Activated naive CD4-positive, alpha-beta T cell treated with anti-CD3 and anti-CD28 coated beads for 36 hours (primary cell): Measurements from ENCODE around the gene NEK7. TPM values are rescaled to one million over a fixed set of nuclear protein-coding genes. Genes with fewer than 3 reads are reported as not detected.
A peak's percentile ranks its signal among the peaks of the same experiment; 100 is the strongest.

Source experiments
- CTCF ChIA-PET: fragments of 350-600 bp; sonication (Branson Sonifier 250); formaldehyde crosslinking; loops from one replicate; lab custom pipeline; 2021; ENCODE audit warnings: antibody characterized with exemption; lab: Charles Lee
- DNase-seq: peaks from one replicate; pipeline ENCODE4 v3.0.0-alpha.2; 2020
- H3K27ac Mint-ChIP-seq: one replicate; pipeline ENCODE4 v1.8.0; 2021; ENCODE audit warnings: mild to moderate bottlenecking, mixed read lengths
- H3K27me3 Mint-ChIP-seq: one replicate; pipeline ENCODE4 v1.8.0; 2021; ENCODE audit warnings: low read depth, mixed read lengths
- H3K36me3 Mint-ChIP-seq: one replicate; pipeline ENCODE4 v1.8.0; 2021; ENCODE audit warnings: low read depth, mixed read lengths
- H3K4me1 Mint-ChIP-seq: one replicate; pipeline ENCODE4 v1.8.0; 2021; ENCODE audit warnings: low read depth, mixed read lengths
- H3K4me3 Mint-ChIP-seq: one replicate; pipeline ENCODE4 v1.8.0; 2021; ENCODE audit warnings: mild to moderate bottlenecking, moderate library complexity, mixed read lengths
- H3K9me3 Mint-ChIP-seq: one replicate; pipeline ENCODE4 v1.8.0; 2021; ENCODE audit warnings: mixed read lengths
- intact Hi-C: fragments of 100-400 bp; cut with micrococcal nuclease; formaldehyde crosslinking; loops from one replicate; pipeline ENCODE4 v1.15.1; 2023
- total RNA-seq, 2 experiments: library from RNA; stranded (reverse); gene quantifications; one replicate each; pipeline ENCODE4 v1.2.3, GENCODE V29; 2021

Gene NEK7
- total RNA-seq, 2 experiments from 2014 or later, result 45.6 to 49.7 TPM

DNA sequence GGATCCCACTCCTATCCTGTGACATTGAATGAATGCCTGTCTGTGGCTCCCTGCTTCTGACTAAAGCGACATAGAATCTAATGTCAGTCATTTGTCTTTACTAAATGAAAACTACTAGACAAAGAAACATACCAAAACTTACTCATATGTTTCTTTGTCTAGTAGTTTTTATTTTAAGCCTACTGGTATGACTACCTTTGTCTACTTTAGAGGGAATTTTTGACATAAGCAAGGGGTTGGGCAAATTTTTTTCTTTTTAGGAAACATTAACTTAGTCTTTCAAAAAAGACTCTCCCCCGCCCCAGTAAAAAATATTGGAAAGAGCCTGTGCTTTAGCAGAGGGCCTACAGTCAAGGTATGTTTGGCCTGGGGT lies 4.9 kb downstream of the NEK7 start:
- intact Hi-C loops, result no loop called here
- H3K36me3 Mint-ChIP-seq, result peaks cover 7% of the 10 kb centered on the region
- CTCF ChIA-PET, result interaction anchor here (0.9 kb wide), 1 partner anchor 11 kb away, joined by 5 read pairs; no protein-coding TSS in a partner anchor
- peaks cover 64% of the 10 kb centered on the region for H3K4me1 Mint-ChIP-seq
- no peaks in the 10 kb centered on the region for H3K9me3 Mint-ChIP-seq
- peak overlapping the region; percentile 91 for H3K27ac Mint-ChIP-seq
- DNase-seq, result no peak
- H3K4me3 Mint-ChIP-seq, result peak overlapping the region; percentile 53
- no peaks in the 10 kb centered on the region for H3K27me3 Mint-ChIP-seq

DNA sequence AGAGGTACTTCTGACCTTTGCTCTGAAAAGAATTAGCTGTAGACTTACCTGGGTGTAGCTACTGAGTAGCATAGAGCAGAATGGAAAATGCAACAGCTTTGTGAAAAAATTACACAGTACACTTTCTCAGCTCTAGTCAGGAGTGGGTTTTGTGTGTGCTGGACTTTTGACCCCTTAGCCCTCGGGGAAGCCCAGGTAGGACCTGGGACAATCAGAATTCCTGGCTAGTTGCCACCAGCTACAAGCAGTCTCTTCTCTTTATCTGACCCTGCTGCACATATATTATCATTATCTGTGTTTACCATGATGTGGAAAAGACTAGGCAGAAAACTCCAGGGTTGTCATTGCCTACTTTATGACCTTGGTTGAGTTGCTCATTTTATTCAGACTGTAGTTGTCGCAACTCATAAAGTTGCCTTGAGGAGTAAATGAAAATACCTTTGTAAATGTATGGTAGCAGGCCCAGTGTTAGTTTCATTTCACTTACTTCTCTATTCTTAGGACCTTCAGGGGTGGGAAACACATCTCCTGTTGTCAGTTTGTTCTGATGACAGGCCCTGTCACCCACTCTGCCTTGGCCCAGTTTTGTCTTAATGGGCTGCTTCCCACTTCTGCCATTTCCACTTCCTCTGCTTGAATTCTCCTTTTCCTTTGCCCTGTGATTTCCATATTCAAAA lies 5.4 kb downstream of the NEK7 start:
- H3K4me3 Mint-ChIP-seq, result peak overlapping the region; percentile 9
- peak overlapping the region; percentile 91 for H3K27ac Mint-ChIP-seq
- H3K4me1 Mint-ChIP-seq, result peaks cover 69% of the 10 kb centered on the region
- no peak for DNase-seq
- H3K36me3 Mint-ChIP-seq, result peaks cover 7% of the 10 kb centered on the region
- H3K27me3 Mint-ChIP-seq, result no peaks in the 10 kb centered on the region
- no peaks in the 10 kb centered on the region for H3K9me3 Mint-ChIP-seq
- intact Hi-C loops, result no loop called here
- CTCF ChIA-PET, result no interaction called here

DNA sequence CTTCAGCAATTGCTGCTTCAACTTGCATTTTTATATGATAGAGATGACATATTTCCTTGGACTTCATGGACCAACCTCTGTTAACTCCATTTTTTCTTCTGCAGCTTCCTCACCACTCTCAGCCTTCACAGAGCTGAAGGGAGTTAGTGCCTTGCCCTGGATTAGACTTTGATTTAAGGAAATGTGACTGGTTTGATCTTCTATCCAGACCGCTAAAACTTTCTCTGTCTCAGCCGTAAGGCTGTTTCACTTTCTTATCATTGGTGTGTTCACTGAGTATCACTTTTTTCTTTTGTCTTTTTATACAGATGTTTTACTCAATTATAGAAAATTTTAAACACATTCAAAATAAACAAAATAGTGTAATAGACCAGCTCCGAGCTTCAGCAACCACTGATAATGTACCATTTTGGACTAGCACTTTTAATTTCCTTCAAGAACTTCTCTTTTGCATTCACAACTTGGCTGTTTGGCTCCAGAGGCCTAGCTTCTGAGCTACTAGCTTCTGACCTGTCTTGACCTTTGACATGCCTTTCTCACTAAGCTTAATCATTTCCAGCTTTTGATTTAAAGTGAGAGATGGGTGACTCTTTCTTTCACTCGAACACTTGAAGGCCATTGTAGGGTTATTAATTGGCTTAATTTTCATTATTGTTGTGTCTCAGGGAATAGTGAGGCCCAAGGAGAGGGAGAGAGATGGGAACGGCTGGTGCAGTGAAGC lies 9.3 kb downstream of the NEK7 start:
- no peaks in the 10 kb centered on the region for H3K27me3 Mint-ChIP-seq
- DNase-seq, result no peak

DNA sequence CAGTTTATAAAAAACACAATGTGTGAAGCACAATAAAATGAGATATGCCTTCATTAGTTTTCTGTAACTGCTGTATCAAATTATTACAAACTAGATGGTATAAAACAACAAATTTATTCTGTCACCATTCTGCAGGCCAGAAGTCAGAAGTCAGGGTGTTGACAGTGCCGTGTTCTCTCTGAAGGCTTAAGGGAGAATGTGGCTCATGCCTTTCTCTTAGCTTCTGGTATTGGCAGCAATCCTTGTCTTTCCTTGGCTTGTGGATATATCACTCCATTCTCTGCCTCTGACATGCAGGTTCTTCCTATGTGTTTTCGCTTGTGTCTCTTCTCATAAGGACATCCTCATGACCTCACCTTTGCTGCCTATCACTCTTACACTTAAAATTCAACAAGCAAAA lies 10.1 kb downstream of the NEK7 start:
- H3K4me3 Mint-ChIP-seq, result peak overlapping the region; percentile 55
- intact Hi-C loops, result loop anchor here (1.0 to 5.0 kb wide), 10 partner anchors 8 to 1005 kb away; no protein-coding TSS in a partner anchor
- H3K9me3 Mint-ChIP-seq, result no peaks in the 10 kb centered on the region
- peaks cover 90% of the 10 kb centered on the region for H3K4me1 Mint-ChIP-seq
- H3K36me3 Mint-ChIP-seq, result peaks cover 2% of the 10 kb centered on the region
- no peaks in the 10 kb centered on the region for H3K27me3 Mint-ChIP-seq
- H3K27ac Mint-ChIP-seq, result peak overlapping the region; percentile 93
- no peak for DNase-seq
- CTCF ChIA-PET, result interaction anchor here (0.6 to 2.2 kb wide), 2 partner anchors 9 to 52 kb away, joined by 5 to 6 read pairs; no protein-coding TSS in a partner anchor

More for the DNA sequence above, 9.3 kb downstream of the NEK7 start:
- Mint-ChIP-seq H3K27ac (peak overlapping the region; percentile 93), H3K4me1 (peaks cover 91% of the 10 kb centered on the region), H3K36me3 (peaks cover 2% of the 10 kb centered on the region), H3K4me3 (peak overlapping the region; percentile 61), H3K9me3 (no peaks in the 10 kb centered on the region)
- intact Hi-C loops, result loop anchor here (2.0 to 5.0 kb wide), 6 partner anchors 15 to 1006 kb away; no protein-coding TSS in a partner anchor
- CTCF ChIA-PET, result interaction anchor here (0.6 to 0.9 kb wide), 4 partner anchors 21 to 267 kb away, joined by 3 to 5 read pairs (median 3); no protein-coding TSS in a partner anchor

DNA sequence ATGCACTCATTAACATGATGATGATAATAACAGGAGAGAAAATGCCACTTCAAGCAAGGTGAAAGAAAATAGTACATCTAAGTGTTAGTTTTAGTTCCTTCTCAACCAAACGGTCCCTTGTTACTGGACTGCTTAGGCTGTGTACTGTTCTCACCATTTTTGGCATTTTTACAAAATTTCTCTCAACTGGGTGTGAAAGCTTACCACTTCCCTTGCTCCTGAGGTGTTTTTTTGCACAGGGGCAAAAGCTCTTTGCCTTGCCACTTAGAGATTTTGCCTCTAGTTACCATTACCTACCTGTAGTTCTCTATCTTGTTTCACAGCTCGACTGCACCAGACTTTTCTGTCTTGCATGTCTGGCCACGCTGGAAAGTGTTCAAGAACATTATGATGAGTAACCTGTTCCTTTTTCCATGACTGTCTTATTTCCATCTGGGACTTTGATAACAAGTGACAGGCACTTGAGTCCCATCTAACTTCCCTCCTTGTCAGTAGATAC lies 10.7 kb downstream of the NEK7 start:
- Mint-ChIP-seq H3K27me3 (no peaks in the 10 kb centered on the region), H3K9me3 (no peaks in the 10 kb centered on the region), H3K4me3 (peak overlapping the region; percentile 55), H3K27ac (peak overlapping the region; percentile 93), H3K36me3 (peaks cover 2% of the 10 kb centered on the region), H3K4me1 (peaks cover 90% of the 10 kb centered on the region)
- peak; percentile 44 for DNase-seq
- CTCF ChIA-PET, result interaction anchor here (2.2 kb wide), 1 partner anchor 9 kb away, joined by 6 read pairs; no protein-coding TSS in a partner anchor
- intact Hi-C loops, result loop anchor here (1.0 to 5.0 kb wide), 10 partner anchors 8 to 1005 kb away; no protein-coding TSS in a partner anchor

DNA sequence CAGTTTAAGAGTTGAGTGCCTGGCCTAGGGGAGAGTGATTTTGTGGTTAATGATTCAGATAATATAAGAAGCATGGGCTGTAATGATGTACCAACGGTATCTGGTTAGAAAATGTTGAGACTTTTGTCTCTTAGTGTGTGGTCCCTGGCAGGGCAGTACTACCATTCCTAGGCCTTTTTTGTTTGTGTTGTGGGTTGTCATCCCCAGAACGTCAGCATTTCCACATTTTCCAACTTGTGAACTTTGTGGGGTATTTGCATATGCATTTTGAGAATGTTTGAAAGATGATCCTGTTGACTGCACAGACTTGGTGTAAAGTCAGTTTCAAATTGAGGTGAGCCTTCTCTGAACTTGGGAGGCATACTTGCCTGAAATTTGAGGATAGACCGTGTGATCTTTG lies 11.4 kb downstream of the NEK7 start:
- H3K4me1 Mint-ChIP-seq, result peaks cover 92% of the 10 kb centered on the region
- no peak for DNase-seq
- intact Hi-C loops, result loop anchor here (5.0 kb wide), 2 partner anchors 754 to 1004 kb away; no protein-coding TSS in a partner anchor
- CTCF ChIA-PET, result interaction anchor here (0.6 to 2.2 kb wide), 4 partner anchors 10 to 121 kb away, joined by 3 to 6 read pairs (median 3); no protein-coding TSS in a partner anchor
- H3K9me3 Mint-ChIP-seq, result no peaks in the 10 kb centered on the region
- H3K27me3 Mint-ChIP-seq, result no peaks in the 10 kb centered on the region
- peak overlapping the region; percentile 93 for H3K27ac Mint-ChIP-seq
- peaks cover 2% of the 10 kb centered on the region for H3K36me3 Mint-ChIP-seq
- peak overlapping the region; percentile 55 for H3K4me3 Mint-ChIP-seq

DNA sequence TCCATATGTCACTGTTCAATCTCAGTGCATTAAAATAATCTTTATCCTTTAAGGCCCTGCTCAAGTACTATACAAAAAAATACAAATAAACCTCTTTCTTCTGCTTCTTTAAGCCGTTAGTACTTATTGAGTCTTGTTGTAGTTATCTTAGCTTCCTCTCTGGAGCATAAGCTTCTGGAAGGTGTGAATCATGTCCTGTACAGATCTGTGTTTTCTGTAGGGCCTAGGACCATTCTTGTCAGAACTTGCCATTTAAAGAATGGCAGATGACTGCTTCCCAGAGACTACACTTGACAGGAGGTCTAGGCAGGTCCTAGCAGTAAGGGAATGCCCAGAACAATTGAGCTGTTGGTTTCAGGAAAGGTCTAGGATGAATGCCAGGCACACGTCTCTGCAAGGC lies 12.9 kb downstream of the NEK7 start:
- H3K9me3 Mint-ChIP-seq, result no peaks in the 10 kb centered on the region
- peaks cover 2% of the 10 kb centered on the region for H3K36me3 Mint-ChIP-seq
- H3K27ac Mint-ChIP-seq, result peak overlapping the region; percentile 93
- intact Hi-C loops, result loop anchor here (1.0 to 5.0 kb wide), 3 partner anchors 19 to 1003 kb away; no protein-coding TSS in a partner anchor
- CTCF ChIA-PET, result interaction anchor here (1.2 kb wide), 1 partner anchor 14 kb away, joined by 4 read pairs; the partner anchor contains the start of gene NEK7
- peak overlapping the region; percentile 20 for H3K4me3 Mint-ChIP-seq
- peak; percentile 23 for DNase-seq
- peaks cover 93% of the 10 kb centered on the region for H3K4me1 Mint-ChIP-seq
- no peaks in the 10 kb centered on the region for H3K27me3 Mint-ChIP-seq

DNA sequence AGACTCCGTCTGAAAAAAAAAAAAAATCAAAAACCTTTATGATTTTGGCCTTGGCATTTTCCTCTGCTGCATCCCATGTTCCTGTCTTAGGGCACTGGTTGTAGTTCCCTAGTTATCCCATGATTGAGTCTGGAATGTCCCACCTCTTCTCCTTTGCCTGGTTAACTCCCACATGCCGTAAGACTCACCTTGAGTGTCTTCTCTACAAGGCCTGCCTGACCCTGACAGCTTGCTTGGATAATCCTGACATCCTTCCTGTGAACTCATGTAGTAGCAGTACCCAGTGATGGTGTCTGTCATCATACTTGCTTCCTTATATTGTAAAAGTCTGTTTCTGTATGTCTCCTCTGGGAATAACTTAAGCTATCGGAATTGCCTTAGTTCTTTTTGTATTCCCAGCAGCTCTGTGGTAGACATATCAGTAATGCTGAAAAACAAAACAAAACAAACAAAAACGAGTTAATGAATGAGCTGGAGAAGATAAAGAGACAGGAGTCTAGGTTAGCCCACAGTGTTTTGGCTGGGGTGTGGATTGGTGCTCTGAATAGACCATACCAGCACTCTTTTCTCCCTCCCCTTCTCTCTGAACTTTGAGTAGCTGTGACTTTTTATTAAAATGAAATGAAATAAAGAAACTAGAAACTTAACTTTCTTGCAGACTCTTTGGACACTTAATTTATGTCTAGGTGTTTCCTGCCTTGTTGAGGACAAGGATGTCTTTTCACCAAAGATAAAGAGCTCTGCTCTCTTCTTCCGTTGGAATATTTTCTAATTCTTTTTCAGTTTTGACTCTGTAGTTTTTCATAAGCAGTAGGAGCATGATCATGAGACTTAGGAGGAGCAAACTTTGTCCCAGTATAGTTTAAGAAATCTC lies 15.1 kb downstream of the NEK7 start:
- intact Hi-C loops, result no loop called here
- Mint-ChIP-seq H3K27me3 (no peaks in the 10 kb centered on the region), H3K27ac (peak overlapping the region; percentile 80), H3K4me1 (peaks cover 91% of the 10 kb centered on the region), H3K36me3 (peaks cover 2% of the 10 kb centered on the region), H3K9me3 (no peaks in the 10 kb centered on the region), H3K4me3 (peak overlapping the region; percentile 11)
- no peak for DNase-seq
- CTCF ChIA-PET, result interaction anchor here (0.6 to 1.5 kb wide), 8 partner anchors 8 to 193 kb away, joined by 3 to 9 read pairs (median 4); partner anchors contain the start of gene NEK7

DNA sequence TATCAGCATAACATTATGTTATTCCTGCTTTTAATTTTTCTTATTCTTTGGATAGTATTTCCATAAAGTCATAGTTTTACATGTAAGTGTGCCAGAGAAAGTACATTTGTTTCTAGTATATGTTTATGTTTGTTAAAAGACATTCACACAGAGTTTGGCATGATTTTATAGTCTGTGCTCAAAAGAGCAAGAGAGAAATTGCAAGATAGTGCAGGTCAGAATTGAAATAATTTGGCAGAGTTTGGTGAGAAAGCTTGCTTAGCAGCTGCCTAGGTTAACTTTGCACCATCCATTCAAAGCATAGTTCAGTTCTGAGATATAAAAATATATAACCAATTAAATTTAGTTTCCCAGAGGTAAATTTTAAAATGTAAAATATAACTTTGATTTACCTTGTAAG lies 17.0 kb downstream of the NEK7 start:
- intact Hi-C loops, result loop anchor here (1.0 kb wide), 1 partner anchor 15 kb away; no protein-coding TSS in a partner anchor
- H3K27ac Mint-ChIP-seq, result peak overlapping the region; percentile 86
- CTCF ChIA-PET, result no interaction called here

DNA sequence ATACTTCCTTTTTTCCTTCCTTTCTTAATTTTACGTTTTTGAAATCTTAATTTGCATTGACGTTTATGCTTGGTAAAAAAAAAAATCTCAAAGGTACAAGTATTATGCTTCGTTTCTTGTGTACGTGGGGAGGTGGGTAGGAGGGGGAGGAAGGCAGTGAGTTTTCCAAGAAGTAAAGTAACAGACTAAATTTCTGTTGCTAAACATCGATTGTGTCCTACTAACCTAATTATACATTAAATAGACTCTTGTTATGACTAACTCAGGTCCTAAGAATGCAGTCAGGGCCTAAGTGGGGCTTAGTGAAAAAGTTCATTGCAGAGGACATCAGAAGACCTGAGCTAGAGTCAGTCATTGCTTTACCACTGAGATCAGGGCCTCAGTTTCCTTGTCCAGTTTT lies 17.5 kb downstream of the NEK7 start:
- no peaks in the 10 kb centered on the region for H3K27me3 Mint-ChIP-seq
- peaks cover 2% of the 10 kb centered on the region for H3K36me3 Mint-ChIP-seq
- H3K27ac Mint-ChIP-seq, result peak overlapping the region; percentile 86
- H3K4me3 Mint-ChIP-seq, result peak overlapping the region; percentile 56
- peaks cover 91% of the 10 kb centered on the region for H3K4me1 Mint-ChIP-seq
- CTCF ChIA-PET, result interaction anchor here (1.5 kb wide), 1 partner anchor 16 kb away, joined by 5 read pairs; no protein-coding TSS in a partner anchor
- peak; percentile 33 for DNase-seq
- intact Hi-C loops, result loop anchor here (1.0 kb wide), 1 partner anchor 15 kb away; no protein-coding TSS in a partner anchor
- no peaks in the 10 kb centered on the region for H3K9me3 Mint-ChIP-seq

More for the DNA sequence above, 17.0 kb downstream of the NEK7 start:
- Mint-ChIP-seq H3K36me3 (peaks cover 2% of the 10 kb centered on the region), H3K4me3 (no peak overlapping the region), H3K9me3 (no peaks in the 10 kb centered on the region), H3K4me1 (peaks cover 91% of the 10 kb centered on the region), H3K27me3 (no peaks in the 10 kb centered on the region)
- no peak for DNase-seq
